Measurements from ENCODE around the gene PGGHG.

The PGGHG gene

GRCh38 chr11:298406-299065, 9.6 kb downstream of the PGGHG start:
- no peak overlapping the region for H2AFZ ChIP-seq (ENCODE audit: low read length)
- no peaks in the 10 kb centered on the region for H4K20me1 ChIP-seq (ENCODE audit: insufficient read depth, low read length, poor library complexity, severe bottlenecking)
- no peak overlapping the region for H3K4me3 ChIP-seq (ENCODE audit: low read length, poor library complexity, severe bottlenecking)
- peak overlapping the region; percentile 49 for H3K4me2 ChIP-seq (ENCODE audit: low read depth, low read length, poor library complexity, severe bottlenecking)
- H3K4me1 ChIP-seq (ENCODE audit: insufficient read depth, low read length, poor library complexity, severe bottlenecking): peaks cover 15% of the 10 kb centered on the region
- no peaks in the 10 kb centered on the region; the same call in 1 of the 2 replicates for H3K36me3 ChIP-seq (ENCODE audit: insufficient read depth, low read length)
- H3K27me3 ChIP-seq (ENCODE audit: insufficient read depth, low read length, poor library complexity, severe bottlenecking): no peaks in the 10 kb centered on the region
- H3K9ac ChIP-seq (ENCODE audit: low read depth, low read length, poor library complexity, severe bottlenecking): peak overlapping the region; percentile 48
- TF ChIP-seq CTCF (conservative IDR thresholded peaks at IDR 0.05; ENCODE audit: low read length): no peak
- TF ChIP-seq EZH2phosphoT487 (IDR thresholded peaks at IDR 0.05; ENCODE audit: borderline replicate concordance): no peak
- H3K9me2 ChIP-seq (replicated peaks; ENCODE audit: low read depth, low read length): no peaks in the 10 kb centered on the region
- no peaks in the 10 kb centered on the region for H3K9me3 ChIP-seq (ENCODE audit: insufficient read depth, low read depth, low read length)
- no peaks in the 10 kb centered on the region for H3K79me2 ChIP-seq (ENCODE audit: insufficient read depth, low read length)
- no peaks in the 10 kb centered on the region for H3F3A ChIP-seq (ENCODE audit: low read depth)

DNA sequence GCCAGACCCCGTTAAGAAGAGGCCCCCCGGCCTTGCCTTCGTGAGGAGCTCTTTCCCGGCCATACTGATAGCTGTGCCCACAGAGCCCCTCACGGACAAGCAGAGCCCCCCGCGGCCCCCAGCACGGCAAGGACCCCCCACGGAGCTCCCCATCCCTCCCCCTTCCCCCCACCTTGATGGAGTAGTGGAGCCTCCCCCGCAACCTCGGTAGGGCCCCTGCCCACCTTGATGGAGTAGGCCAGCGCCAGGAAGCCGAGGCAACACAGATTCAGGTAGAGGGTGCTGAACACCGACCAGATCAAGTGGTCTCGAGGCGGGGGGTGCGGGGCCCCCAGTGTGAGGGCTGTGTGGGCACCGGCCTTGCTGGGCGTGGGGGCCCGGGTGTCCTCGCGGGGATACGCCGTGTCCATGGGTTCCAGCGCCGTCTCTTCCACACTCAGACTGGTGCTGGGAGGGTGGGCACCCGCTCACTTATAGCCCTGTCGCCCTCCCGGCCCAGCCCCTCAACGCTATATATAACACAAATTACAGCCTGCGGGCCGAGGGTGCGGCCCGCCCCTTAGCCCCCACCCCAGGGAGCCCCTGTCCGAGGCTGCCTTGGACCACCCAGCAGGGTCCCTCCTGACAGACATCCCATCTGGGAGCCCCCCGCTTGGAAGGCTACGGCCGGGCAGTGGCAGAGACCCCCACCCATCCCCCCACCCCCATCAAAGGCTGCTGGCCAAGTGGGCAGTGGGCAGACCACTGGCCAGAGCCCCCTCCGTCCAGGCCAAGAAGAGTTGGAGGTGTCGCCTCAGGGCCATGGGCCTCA, 10.4 kb downstream of the PGGHG start, which contains the start of gene IFITM5:
TSS of gene IFITM5 (minus strand) at position 446 of the 811 bp plus-strand sequence. CDS start at position 410, 36 bp downstream.
- Histone ChIP-seq H3K4me1 (ENCODE audit: insufficient read depth, low read length, poor library complexity, severe bottlenecking) (peaks cover 15% of the 10 kb centered on the region), H3K79me2 (ENCODE audit: insufficient read depth, low read length) (no peaks in the 10 kb centered on the region), H3K36me3 (ENCODE audit: insufficient read depth, low read length) (no peaks in the 10 kb centered on the region), H4K20me1 (ENCODE audit: insufficient read depth, low read length, poor library complexity, severe bottlenecking) (no peaks in the 10 kb centered on the region), H3K9ac (ENCODE audit: low read depth, low read length, poor library complexity, severe bottlenecking) (peak within 1 kb of the TSS; percentile 48), H2AFZ (ENCODE audit: low read length) (no peak within 1 kb of the TSS), H3K9me3 (ENCODE audit: insufficient read depth, low read depth, low read length) (no peaks in the 10 kb centered on the region), H3K4me3 (ENCODE audit: low read length, poor library complexity, severe bottlenecking) (no peak within 1 kb of the TSS), H3K27me3 (ENCODE audit: insufficient read depth, low read length, poor library complexity, severe bottlenecking) (no peaks in the 10 kb centered on the region), H3F3A (ENCODE audit: low read depth) (no peaks in the 10 kb centered on the region), H3K4me2 (ENCODE audit: low read depth, low read length, poor library complexity, severe bottlenecking) (peak within 1 kb of the TSS; percentile 49), H3K9me2 (replicated peaks; ENCODE audit: low read depth, low read length) (no peaks in the 10 kb centered on the region)
- no peak for TF ChIP-seq CTCF (conservative IDR thresholded peaks at IDR 0.05; ENCODE audit: low read length)
- TF ChIP-seq EZH2phosphoT487 (IDR thresholded peaks at IDR 0.05; ENCODE audit: borderline replicate concordance): no peak

DNA sequence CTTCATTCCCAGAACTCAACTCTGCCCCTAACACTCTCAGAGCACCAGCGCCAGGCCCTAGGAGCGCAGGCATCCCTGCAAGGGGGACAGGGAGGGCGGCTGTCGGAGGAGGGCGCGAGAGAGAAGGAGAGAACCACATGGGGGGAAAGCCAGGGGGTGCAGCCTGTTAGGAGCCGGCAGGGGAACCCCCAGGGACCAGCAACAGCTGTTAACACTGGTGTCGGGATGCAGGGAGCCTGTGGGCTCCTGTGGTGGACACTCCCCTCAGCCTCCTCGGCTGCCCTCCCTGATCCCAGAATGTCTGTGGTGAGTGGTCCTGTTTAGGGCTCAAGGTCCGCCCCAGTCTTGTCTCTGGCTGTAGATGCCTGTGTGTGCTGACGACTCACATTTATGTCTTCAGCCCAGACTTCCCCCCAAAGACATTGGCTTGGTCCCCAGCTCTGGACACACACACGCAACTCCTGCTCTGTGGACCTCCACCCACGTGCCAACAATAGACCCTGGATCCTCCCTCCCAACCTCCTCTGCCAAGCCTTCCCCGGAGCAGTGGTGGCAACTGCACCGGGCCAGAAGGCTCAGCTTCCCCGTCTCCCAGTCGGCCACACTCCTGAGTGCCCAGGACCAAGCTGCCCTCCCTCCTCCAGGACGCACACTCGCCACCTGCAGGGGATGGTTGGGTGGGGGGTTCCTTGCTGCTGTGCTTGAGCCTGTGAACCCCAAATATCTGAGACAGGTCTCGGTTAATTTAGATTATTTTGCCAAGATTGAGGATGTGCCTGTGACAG, 11.2 kb downstream of the PGGHG start:
- H3K4me2 ChIP-seq (ENCODE audit: low read depth, low read length, poor library complexity, severe bottlenecking): no peak overlapping the region

More for the DNA sequence above, 11.2 kb downstream of the PGGHG start:
- TF ChIP-seq CTCF (conservative IDR thresholded peaks at IDR 0.05; ENCODE audit: low read length) (peak; percentile 48), EZH2phosphoT487 (IDR thresholded peaks at IDR 0.05; ENCODE audit: borderline replicate concordance) (no peak)
- Histone ChIP-seq H4K20me1 (ENCODE audit: insufficient read depth, low read length, poor library complexity, severe bottlenecking) (no peaks in the 10 kb centered on the region), H3K9ac (ENCODE audit: low read depth, low read length, poor library complexity, severe bottlenecking) (no peak overlapping the region), H3K79me2 (ENCODE audit: insufficient read depth, low read length) (no peaks in the 10 kb centered on the region), H3F3A (ENCODE audit: low read depth) (no peaks in the 10 kb centered on the region), H3K27me3 (ENCODE audit: insufficient read depth, low read length, poor library complexity, severe bottlenecking) (no peaks in the 10 kb centered on the region), H3K36me3 (ENCODE audit: insufficient read depth, low read length) (no peaks in the 10 kb centered on the region), H3K9me3 (ENCODE audit: insufficient read depth, low read depth, low read length) (no peaks in the 10 kb centered on the region), H3K9me2 (replicated peaks; ENCODE audit: low read depth, low read length) (no peaks in the 10 kb centered on the region), H3K4me3 (ENCODE audit: low read length, poor library complexity, severe bottlenecking) (no peak overlapping the region), H2AFZ (ENCODE audit: low read length) (no peak overlapping the region), H3K4me1 (ENCODE audit: insufficient read depth, low read length, poor library complexity, severe bottlenecking) (peaks cover 17% of the 10 kb centered on the region)
